SK-N-SH (cell line): Measurements from ENCODE around the gene IFNL2.

Source experiments
- EP300 ChIP-seq, 2 experiments: IDR thresholded peaks; 2 replicates each; pipeline versions ENCODE4 v1.4.0 to v1.6.1; 2012; ENCODE audit warnings: borderline replicate concordance in 1 of 2, low read depth in 1 of 2, low read length in 1 of 2
- FOXJ3 ChIP-seq: sonication (generic); formaldehyde crosslinking; IDR thresholded peaks from 2 replicates; pipeline ENCODE4 v1.5.1; 2020; ENCODE audit warnings: mild to moderate bottlenecking, missing genetic modification reagents
- MEF2A ChIP-seq: IDR thresholded peaks from 2 replicates; pipeline ENCODE4 v1.4.0; 2012; ENCODE audit warnings: low read depth, borderline replicate concordance
- NFIC ChIP-seq: IDR thresholded peaks from 2 replicates; pipeline ENCODE4 v1.4.0; 2012; ENCODE audit warnings: borderline replicate concordance
- NRF1 ChIP-seq: IDR thresholded peaks from 2 replicates; pipeline ENCODE4 v1.6.1; 2012; ENCODE audit warnings: low read depth, mild to moderate bottlenecking, low read length
- POLR2AphosphoS5 ChIP-seq: IDR thresholded peaks from 2 replicates; pipeline ENCODE4 v1.6.1; 2012; ENCODE audit warnings: low read depth, low read length
- RCOR1 ChIP-seq: fragments of 150-350 bp; IDR thresholded peaks from 2 replicates; pipeline ENCODE4 v1.6.1; 2017; ENCODE audit warnings: antibody characterized with exemption, low read length
- RFX5 ChIP-seq: IDR thresholded peaks from 2 replicates; pipeline ENCODE4 v1.6.1; 2012; ENCODE audit warnings: mild to moderate bottlenecking, improper control_type of control experiment, low read length
- TAF1 ChIP-seq: IDR thresholded peaks from 2 replicates; pipeline ENCODE4 v1.6.1; 2012; ENCODE audit warnings: low read depth, mild to moderate bottlenecking, low read length, moderate library complexity, borderline replicate concordance
- TEAD4 ChIP-seq: IDR thresholded peaks from 2 replicates; pipeline ENCODE4 v1.4.0; 2012; ENCODE audit warnings: mild to moderate bottlenecking, borderline replicate concordance; ENCODE audit not compliant: insufficient read depth
- TF ChIP-seq, protein P1 (sequence below): fragments of 200-600 bp; sonication (generic); IDR thresholded peaks from 2 replicates; pipeline ENCODE4 v1.6.1; 2017; ENCODE audit warnings: antibody characterized with exemption, mild to moderate bottlenecking, moderate library complexity
- TF ChIP-seq, protein P2 (sequence below): IDR thresholded peaks from 2 replicates; pipeline ENCODE4; 2012
- TF ChIP-seq, protein P3 (sequence below): IDR thresholded peaks from 2 replicates; pipeline ENCODE4 v1.4.0; 2012; ENCODE audit warnings: low read depth

DNA sequence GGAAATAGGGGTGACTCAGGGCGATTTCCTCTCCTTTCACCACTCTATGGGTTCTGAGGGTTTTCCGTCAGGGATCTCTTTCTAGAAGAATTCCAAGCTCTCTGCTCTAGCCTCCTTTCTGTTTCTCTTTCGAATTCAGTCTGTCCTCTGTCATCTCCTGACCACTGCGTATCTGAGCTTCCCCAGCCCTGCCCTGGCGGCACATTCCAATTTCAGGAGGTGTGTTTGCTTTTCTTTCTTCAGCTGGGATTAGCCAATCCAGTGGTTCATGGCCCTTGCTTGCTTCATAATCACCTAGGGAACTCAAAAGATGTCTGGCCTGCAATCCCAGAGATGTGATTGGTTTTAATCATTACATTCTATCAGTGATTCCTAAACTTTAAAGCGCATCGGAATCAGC, 9.4 kb downstream of the IFNL2 start:
- TF ChIP-seq, protein P1, sequence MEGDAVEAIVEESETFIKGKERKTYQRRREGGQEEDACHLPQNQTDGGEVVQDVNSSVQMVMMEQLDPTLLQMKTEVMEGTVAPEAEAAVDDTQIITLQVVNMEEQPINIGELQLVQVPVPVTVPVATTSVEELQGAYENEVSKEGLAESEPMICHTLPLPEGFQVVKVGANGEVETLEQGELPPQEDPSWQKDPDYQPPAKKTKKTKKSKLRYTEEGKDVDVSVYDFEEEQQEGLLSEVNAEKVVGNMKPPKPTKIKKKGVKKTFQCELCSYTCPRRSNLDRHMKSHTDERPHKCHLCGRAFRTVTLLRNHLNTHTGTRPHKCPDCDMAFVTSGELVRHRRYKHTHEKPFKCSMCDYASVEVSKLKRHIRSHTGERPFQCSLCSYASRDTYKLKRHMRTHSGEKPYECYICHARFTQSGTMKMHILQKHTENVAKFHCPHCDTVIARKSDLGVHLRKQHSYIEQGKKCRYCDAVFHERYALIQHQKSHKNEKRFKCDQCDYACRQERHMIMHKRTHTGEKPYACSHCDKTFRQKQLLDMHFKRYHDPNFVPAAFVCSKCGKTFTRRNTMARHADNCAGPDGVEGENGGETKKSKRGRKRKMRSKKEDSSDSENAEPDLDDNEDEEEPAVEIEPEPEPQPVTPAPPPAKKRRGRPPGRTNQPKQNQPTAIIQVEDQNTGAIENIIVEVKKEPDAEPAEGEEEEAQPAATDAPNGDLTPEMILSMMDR: no peak
- TF ChIP-seq, protein P2, sequence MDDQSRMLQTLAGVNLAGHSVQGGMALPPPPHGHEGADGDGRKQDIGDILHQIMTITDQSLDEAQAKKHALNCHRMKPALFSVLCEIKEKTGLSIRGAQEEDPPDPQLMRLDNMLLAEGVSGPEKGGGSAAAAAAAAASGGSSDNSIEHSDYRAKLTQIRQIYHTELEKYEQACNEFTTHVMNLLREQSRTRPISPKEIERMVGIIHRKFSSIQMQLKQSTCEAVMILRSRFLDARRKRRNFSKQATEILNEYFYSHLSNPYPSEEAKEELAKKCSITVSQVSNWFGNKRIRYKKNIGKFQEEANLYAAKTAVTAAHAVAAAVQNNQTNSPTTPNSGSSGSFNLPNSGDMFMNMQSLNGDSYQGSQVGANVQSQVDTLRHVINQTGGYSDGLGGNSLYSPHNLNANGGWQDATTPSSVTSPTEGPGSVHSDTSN: no peak
- no peak for TF ChIP-seq POLR2AphosphoS5
- TF ChIP-seq EP300 (IDR thresholded peaks at IDR 0.05; ENCODE audit: borderline replicate concordance in 1 of 2, low read depth in 1 of 2, low read length in 1 of 2): no peak
- no peak for TF ChIP-seq FOXJ3 (CRISPR knock-in tag)
- no peak for TF ChIP-seq TEAD4
- no peak for TF ChIP-seq MEF2A
- no peak for TF ChIP-seq NFIC
- TF ChIP-seq TAF1: no peak
- no peak for TF ChIP-seq RFX5
- no peak for TF ChIP-seq NRF1
- TF ChIP-seq, protein P3, sequence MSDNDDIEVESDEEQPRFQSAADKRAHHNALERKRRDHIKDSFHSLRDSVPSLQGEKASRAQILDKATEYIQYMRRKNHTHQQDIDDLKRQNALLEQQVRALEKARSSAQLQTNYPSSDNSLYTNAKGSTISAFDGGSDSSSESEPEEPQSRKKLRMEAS: no peak
- TF ChIP-seq RCOR1: no peak
